HepG2 (cell line): ENCODE measurements around the gene GSAP. TPM values are rescaled to one million over a fixed set of nuclear protein-coding genes. Genes with fewer than 3 reads are reported as not detected.

Experiments
- ATAC-seq: fragments of 200-7000 bp; cut with Tn5 transposase; 3 replicates; pipeline ENCODE4 v1.9.1; 2020; ENCODE audit warnings: mild to moderate bottlenecking, moderate library complexity
- BruUV-seq: library from RNA; stranded (reverse); fragments of 400-500 nt; replicated peaks from 2 replicates; lab custom pipeline; 2021; lab: Mats Ljungman, UMichigan
- CTCF ChIA-PET: fragments of 300-600 bp; formaldehyde crosslinking; extraction: SDS; loops from one replicate; lab custom pipeline; 2021; ENCODE audit warnings: low total read pairs, inconsistent platforms, low intra/inter-chr PET ratio; lab: Yijun Ruan, JAX
- POLR2A ChIA-PET: fragments of 350-600 bp; sonication (Branson Sonifier 250); formaldehyde crosslinking; loops from one replicate; lab custom pipeline; 2020; ENCODE audit warnings: antibody characterized with exemption, inconsistent platforms; lab: Yijun Ruan, JAX
- DNase-seq: peaks from one replicate; pipeline ENCODE4 v3.0.0-alpha.2; 2015; ENCODE audit warnings: low spot score
- FAIRE-seq: peaks from 3 replicates; lab custom pipeline; 2011; peaks lifted over from hg19 to GRCh38; lab: Jason Lieb, UNC
- H2AFZ ChIP-seq: one replicate; pipeline ENCODE4 v1.6.1; 2011; ENCODE audit warnings: low read length, inconsistent platforms
- H3K27ac ChIP-seq: fragments of 300-600 bp; 3 replicates; pipeline ENCODE4 v1.8.0; 2011; ENCODE audit warnings: mixed run types, mild to moderate bottlenecking, mixed read lengths, low read length, inconsistent platforms; ENCODE audit not compliant: insufficient read depth; ENCODE audit errors: extremely low read length
- H3K27me3 ChIP-seq, 2 experiments: fragments of 200-600 bp in 1 of 2; 2 replicates in 1 of 2; 3 replicates in 1 of 2; pipeline versions ENCODE4 v1.6.0 to v1.8.0; 2011; ENCODE audit warnings: low read length in 2 of 2, mild to moderate bottlenecking in 2 of 2, moderate library complexity in 2 of 2, inconsistent platforms in 1 of 2; ENCODE audit not compliant: insufficient read depth in 2 of 2, control insufficient read depth in 1 of 2
- H3K36me3 ChIP-seq, 2 experiments: fragments of 200-600 bp in 1 of 2; replicated peaks in 1 of 2; 2 replicates in 1 of 2; 3 replicates in 1 of 2; pipeline versions ENCODE4 v1.5.1 to v1.8.0; 2011; ENCODE audit warnings: low read length in 2 of 2, inconsistent platforms in 1 of 2; ENCODE audit not compliant: insufficient read depth in 2 of 2, control insufficient read depth in 1 of 2
- H3K4me1 ChIP-seq: 2 replicates; pipeline ENCODE4 v1.5.1; 2012; ENCODE audit warnings: low read length, inconsistent platforms; ENCODE audit not compliant: insufficient read depth
- H3K4me2 ChIP-seq: 2 replicates; pipeline ENCODE4 v1.6.0; 2011; ENCODE audit warnings: low read depth, low read length, inconsistent platforms
- H3K4me3 ChIP-seq, 3 experiments: fragments of 200-600 bp in 1 of 3; sonication (generic), shearing (Covaris generic) in 1 of 3; replicated peaks in 1 of 3; 2 replicates each; pipeline ENCODE4 v1.5.1; 2011 to 2016; ENCODE audit warnings: low read length in 3 of 3, inconsistent platforms in 2 of 3, low read depth in 2 of 3, mild to moderate bottlenecking in 2 of 3, control low read depth in 1 of 3, mixed read lengths in 1 of 3; ENCODE audit not compliant: insufficient read depth in 1 of 3
- H3K79me2 ChIP-seq: one replicate; pipeline ENCODE4 v1.6.1; 2011; ENCODE audit warnings: low read length, inconsistent platforms; ENCODE audit not compliant: insufficient read depth
- H3K9ac ChIP-seq: 2 replicates; pipeline ENCODE4 v1.6.0; 2011; ENCODE audit warnings: mild to moderate bottlenecking, low read depth, low read length, inconsistent platforms; ENCODE audit not compliant: insufficient read depth
- H3K9me3 ChIP-seq: 2 replicates; pipeline ENCODE4 v1.5.1; 2012; ENCODE audit warnings: mild to moderate bottlenecking, low read length
- H4K20me1 ChIP-seq: 2 replicates; pipeline ENCODE4 v1.6.0; 2011; ENCODE audit warnings: inconsistent platforms, mild to moderate bottlenecking, low read length, moderate library complexity; ENCODE audit not compliant: insufficient read depth
- FOSL2 ChIP-seq: sonication (generic); formaldehyde crosslinking; IDR thresholded peaks from 2 replicates; pipeline ENCODE4 v1.4.0; 2020; ENCODE audit warnings: missing genetic modification reagents
- FOXO1 ChIP-seq: sonication (generic); formaldehyde crosslinking; IDR thresholded peaks from 2 replicates; pipeline ENCODE4 v1.4.0; 2020; ENCODE audit warnings: missing genetic modification reagents
- JUND ChIP-seq: sonication (generic); formaldehyde crosslinking; IDR thresholded peaks from 2 replicates; pipeline ENCODE4 v1.8.0; 2022; ENCODE audit warnings: mild to moderate bottlenecking, missing genetic modification reagents
- NCOR1 ChIP-seq: fragments of 200-600 bp; sonication (generic); IDR thresholded peaks from 2 replicates; pipeline ENCODE4 v1.7.0; 2017; ENCODE audit warnings: antibody characterized with exemption, low read length, borderline replicate concordance
- TAF15 ChIP-seq: fragments of 200-400 bp; formaldehyde crosslinking; IDR thresholded peaks from one replicate; pipeline ENCODE4 v1.6.1; 2018; ENCODE audit warnings: mild to moderate bottlenecking, low read depth, low read length; ENCODE audit not compliant: poor library complexity, severe bottlenecking
- YY1 ChIP-seq: IDR thresholded peaks from 2 replicates; pipeline ENCODE4 v1.6.1; 2011; ENCODE audit warnings: low read length, low read depth, moderate library complexity, mild to moderate bottlenecking; ENCODE audit not compliant: insufficient read depth, insufficient replicate concordance
- ZMYM4 ChIP-seq: sonication (generic); formaldehyde crosslinking; IDR thresholded peaks from 2 replicates; pipeline ENCODE4 v1.8.1; 2023; ENCODE audit warnings: mild to moderate bottlenecking, missing genetic modification reagents
- ZNF607 ChIP-seq: sonication (generic); formaldehyde crosslinking; IDR thresholded peaks from 2 replicates; pipeline ENCODE4 v1.5.1; 2020; ENCODE audit warnings: missing genetic modification reagents, mild to moderate bottlenecking, borderline replicate concordance
- ZNF678 ChIP-seq: sonication (generic); formaldehyde crosslinking; IDR thresholded peaks from 2 replicates; pipeline ENCODE4 v1.4.0; 2020; ENCODE audit warnings: mild to moderate bottlenecking, missing genetic modification reagents
- WGBS: methylation state at CpG from one replicate; pipeline ENCODE4 v1.1.6; 2017; ENCODE audit warnings: low lambda C conversion rate; 5-methylcytosine and 5-hydroxymethylcytosine counted together
- in situ Hi-C: cut with HindIII; loops from 2 replicates; pipeline ENCODE4 v1.10.0; 2017; ENCODE audit warnings: low pct_unique_long_range_greater_than_20kb; ENCODE audit not compliant: extremely low pct_ligation_motif_present
- intact Hi-C: fragments of 100-400 bp; cut with micrococcal nuclease; formaldehyde crosslinking; loops from one replicate; pipeline ENCODE4 v1.10.0; 2022; ENCODE audit not compliant: unreplicated experiment
- polyA plus RNA-seq, 8 experiments: library from polyadenylated mRNA; depleted of rRNA in 3 of 8; stranded (reverse) in 7 of 8; unstranded in 1 of 8; fragments of >200 nt; fragmentation: Illumina TruSeq in 4 of 8; extraction: Trizol in 4 of 8; gene quantifications; 2 replicates each; pipeline versions ENCODE4 v1.2.1 to v1.2.3, GENCODE V29; 2011 to 2016; ENCODE audit warnings: low read depth in 4 of 8, missing spikeins in 1 of 8, mixed read lengths in 1 of 8; ENCODE audit not compliant: insufficient read depth in 1 of 8
- total RNA-seq, 5 experiments: library from RNA; depleted of rRNA; stranded (reverse); fragments of >200 nt; fragmentation: Illumina TruSeq; extraction: Trizol; gene quantifications; 2 replicates each; pipeline ENCODE4 v1.2.3, GENCODE V29; 2016; ENCODE audit warnings: low read depth in 1 of 5
- TF ChIP-seq, protein P1 (sequence below): sonication (generic); formaldehyde crosslinking; IDR thresholded peaks from 2 replicates; pipeline ENCODE4 v1.4.0; 2020; ENCODE audit warnings: missing genetic modification reagents
- TF ChIP-seq, protein P2 (sequence below): sonication (generic); formaldehyde crosslinking; IDR thresholded peaks from 2 replicates; pipeline ENCODE4 v1.4.0; 2020; ENCODE audit warnings: mild to moderate bottlenecking, missing genetic modification reagents
- TF ChIP-seq, protein P3 (sequence below): sonication (generic); formaldehyde crosslinking; IDR thresholded peaks from 2 replicates; pipeline ENCODE4 v1.9.0; 2021; ENCODE audit warnings: missing genetic modification reagents, borderline replicate concordance
- TF ChIP-seq, protein P4 (sequence below): sonication (generic); formaldehyde crosslinking; conservative IDR thresholded peaks from 2 replicates; pipeline ENCODE4 v1.8.1; 2023; ENCODE audit warnings: missing genetic modification reagents

Gene GSAP
- total and polyA plus RNA-seq, 2 of the 13 experiments (the other 11 are each of a cell fraction or from before 2014, with no cell fraction given), result 34.6 to 40.6 TPM

DNA sequence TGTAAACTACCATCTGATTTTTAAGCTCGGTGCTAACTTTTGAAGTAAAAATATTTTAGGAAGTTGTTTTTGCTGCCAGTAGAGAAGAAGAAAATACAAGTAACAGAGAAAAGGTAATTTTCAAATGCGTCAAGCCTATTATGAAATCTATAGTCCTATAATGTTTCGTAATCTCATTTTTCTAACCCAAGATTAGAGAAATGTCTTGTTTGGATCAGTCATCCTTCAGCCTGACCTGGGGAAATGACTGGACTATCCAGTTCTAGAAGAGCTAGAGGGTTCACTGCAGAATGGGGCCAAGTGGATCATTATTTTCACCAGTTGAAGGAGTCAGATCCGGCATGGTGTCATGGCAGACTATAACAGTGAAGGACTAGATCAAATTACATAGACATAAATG is 153.8 kb downstream of the GSAP start:
- CTCF ChIA-PET, result no interaction called here
- POLR2A ChIA-PET, result no interaction called here
- no peak for DNase-seq
- Histone ChIP-seq H3K9ac (no peak overlapping the region), H3K79me2 (no peaks in the 10 kb centered on the region), H3K27ac (no peak overlapping the region), H3K4me3 (no peak overlapping the region), H3K27me3 (no peaks in the 10 kb centered on the region), H4K20me1 (no peaks in the 10 kb centered on the region), H3K9me3 (no peaks in the 10 kb centered on the region), H3K36me3 (no peaks in the 10 kb centered on the region), H3K4me2 (no peak overlapping the region), H2AFZ (no peak overlapping the region), H3K4me1 (no peaks in the 10 kb centered on the region)
- intact Hi-C loops (no loop called here), in situ Hi-C loops (no loop called here)
- ATAC-seq, result no peak
- no peak for FAIRE-seq
- 82% methylated on average over 4 of the region's 4 CpGs for WGBS
- no TSS peak for BruUV-seq
- no peak for TF ChIP-seq FOXO1 (CRISPR knock-in tag)
- TF ChIP-seq JUND (CRISPR knock-in tag), result no peak
- TF ChIP-seq, protein P1, sequence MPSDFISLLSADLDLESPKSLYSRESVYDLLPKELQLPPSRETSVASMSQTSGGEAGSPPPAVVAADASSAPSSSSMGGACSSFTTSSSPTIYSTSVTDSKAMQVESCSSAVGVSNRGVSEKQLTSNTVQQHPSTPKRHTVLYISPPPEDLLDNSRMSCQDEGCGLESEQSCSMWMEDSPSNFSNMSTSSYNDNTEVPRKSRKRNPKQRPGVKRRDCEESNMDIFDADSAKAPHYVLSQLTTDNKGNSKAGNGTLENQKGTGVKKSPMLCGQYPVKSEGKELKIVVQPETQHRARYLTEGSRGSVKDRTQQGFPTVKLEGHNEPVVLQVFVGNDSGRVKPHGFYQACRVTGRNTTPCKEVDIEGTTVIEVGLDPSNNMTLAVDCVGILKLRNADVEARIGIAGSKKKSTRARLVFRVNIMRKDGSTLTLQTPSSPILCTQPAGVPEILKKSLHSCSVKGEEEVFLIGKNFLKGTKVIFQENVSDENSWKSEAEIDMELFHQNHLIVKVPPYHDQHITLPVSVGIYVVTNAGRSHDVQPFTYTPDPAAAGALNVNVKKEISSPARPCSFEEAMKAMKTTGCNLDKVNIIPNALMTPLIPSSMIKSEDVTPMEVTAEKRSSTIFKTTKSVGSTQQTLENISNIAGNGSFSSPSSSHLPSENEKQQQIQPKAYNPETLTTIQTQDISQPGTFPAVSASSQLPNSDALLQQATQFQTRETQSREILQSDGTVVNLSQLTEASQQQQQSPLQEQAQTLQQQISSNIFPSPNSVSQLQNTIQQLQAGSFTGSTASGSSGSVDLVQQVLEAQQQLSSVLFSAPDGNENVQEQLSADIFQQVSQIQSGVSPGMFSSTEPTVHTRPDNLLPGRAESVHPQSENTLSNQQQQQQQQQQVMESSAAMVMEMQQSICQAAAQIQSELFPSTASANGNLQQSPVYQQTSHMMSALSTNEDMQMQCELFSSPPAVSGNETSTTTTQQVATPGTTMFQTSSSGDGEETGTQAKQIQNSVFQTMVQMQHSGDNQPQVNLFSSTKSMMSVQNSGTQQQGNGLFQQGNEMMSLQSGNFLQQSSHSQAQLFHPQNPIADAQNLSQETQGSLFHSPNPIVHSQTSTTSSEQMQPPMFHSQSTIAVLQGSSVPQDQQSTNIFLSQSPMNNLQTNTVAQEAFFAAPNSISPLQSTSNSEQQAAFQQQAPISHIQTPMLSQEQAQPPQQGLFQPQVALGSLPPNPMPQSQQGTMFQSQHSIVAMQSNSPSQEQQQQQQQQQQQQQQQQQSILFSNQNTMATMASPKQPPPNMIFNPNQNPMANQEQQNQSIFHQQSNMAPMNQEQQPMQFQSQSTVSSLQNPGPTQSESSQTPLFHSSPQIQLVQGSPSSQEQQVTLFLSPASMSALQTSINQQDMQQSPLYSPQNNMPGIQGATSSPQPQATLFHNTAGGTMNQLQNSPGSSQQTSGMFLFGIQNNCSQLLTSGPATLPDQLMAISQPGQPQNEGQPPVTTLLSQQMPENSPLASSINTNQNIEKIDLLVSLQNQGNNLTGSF (CRISPR knock-in tag), result no peak
- no peak for TF ChIP-seq TAF15
- TF ChIP-seq, protein P2, sequence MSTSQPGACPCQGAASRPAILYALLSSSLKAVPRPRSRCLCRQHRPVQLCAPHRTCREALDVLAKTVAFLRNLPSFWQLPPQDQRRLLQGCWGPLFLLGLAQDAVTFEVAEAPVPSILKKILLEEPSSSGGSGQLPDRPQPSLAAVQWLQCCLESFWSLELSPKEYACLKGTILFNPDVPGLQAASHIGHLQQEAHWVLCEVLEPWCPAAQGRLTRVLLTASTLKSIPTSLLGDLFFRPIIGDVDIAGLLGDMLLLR (CRISPR knock-in tag), result no peak
- TF ChIP-seq ZNF678, result no peak
- TF ChIP-seq NCOR1, result no peak
- TF ChIP-seq FOSL2 (CRISPR knock-in tag), result no peak
- TF ChIP-seq ZNF607 (CRISPR knock-in tag), result no peak
- TF ChIP-seq ZMYM4 (CRISPR knock-in tag), result no peak
- TF ChIP-seq, protein P3, sequence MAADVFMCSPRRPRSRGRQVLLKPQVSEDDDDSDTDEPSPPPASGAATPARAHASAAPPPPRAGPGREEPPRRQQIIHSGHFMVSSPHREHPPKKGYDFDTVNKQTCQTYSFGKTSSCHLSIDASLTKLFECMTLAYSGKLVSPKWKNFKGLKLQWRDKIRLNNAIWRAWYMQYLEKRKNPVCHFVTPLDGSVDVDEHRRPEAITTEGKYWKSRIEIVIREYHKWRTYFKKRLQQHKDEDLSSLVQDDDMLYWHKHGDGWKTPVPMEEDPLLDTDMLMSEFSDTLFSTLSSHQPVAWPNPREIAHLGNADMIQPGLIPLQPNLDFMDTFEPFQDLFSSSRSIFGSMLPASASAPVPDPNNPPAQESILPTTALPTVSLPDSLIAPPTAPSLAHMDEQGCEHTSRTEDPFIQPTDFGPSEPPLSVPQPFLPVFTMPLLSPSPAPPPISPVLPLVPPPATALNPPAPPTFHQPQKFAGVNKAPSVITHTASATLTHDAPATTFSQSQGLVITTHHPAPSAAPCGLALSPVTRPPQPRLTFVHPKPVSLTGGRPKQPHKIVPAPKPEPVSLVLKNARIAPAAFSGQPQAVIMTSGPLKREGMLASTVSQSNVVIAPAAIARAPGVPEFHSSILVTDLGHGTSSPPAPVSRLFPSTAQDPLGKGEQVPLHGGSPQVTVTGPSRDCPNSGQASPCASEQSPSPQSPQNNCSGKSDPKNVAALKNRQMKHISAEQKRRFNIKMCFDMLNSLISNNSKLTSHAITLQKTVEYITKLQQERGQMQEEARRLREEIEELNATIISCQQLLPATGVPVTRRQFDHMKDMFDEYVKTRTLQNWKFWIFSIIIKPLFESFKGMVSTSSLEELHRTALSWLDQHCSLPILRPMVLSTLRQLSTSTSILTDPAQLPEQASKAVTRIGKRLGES (CRISPR knock-in tag), result no peak
- TF ChIP-seq, protein P4, sequence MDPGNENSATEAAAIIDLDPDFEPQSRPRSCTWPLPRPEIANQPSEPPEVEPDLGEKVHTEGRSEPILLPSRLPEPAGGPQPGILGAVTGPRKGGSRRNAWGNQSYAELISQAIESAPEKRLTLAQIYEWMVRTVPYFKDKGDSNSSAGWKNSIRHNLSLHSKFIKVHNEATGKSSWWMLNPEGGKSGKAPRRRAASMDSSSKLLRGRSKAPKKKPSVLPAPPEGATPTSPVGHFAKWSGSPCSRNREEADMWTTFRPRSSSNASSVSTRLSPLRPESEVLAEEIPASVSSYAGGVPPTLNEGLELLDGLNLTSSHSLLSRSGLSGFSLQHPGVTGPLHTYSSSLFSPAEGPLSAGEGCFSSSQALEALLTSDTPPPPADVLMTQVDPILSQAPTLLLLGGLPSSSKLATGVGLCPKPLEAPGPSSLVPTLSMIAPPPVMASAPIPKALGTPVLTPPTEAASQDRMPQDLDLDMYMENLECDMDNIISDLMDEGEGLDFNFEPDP (CRISPR knock-in tag), result no peak
- no peak for TF ChIP-seq YY1
